HCT116 (cell line): Measurements from ENCODE around the gene RNF227. TPM values are rescaled to one million over a fixed set of nuclear protein-coding genes. Genes with fewer than 3 reads are reported as not detected.

Experiments used
- ATAC-seq: fragments of 200-7000 bp; cut with Tn5 transposase; 2 replicates; pipeline ENCODE4 v1.9.1; 2020; ENCODE audit warnings: mild to moderate bottlenecking, moderate library complexity
- Bru-seq: library from RNA; stranded (reverse); fragments of 400-500 nt; gene quantifications from one replicate; lab custom pipeline; 2021; lab: Mats Ljungman, UMichigan
- BruChase-seq, 2 experiments: library from RNA; stranded (reverse); fragments of 400-500 nt; gene quantifications; one replicate each; lab custom pipeline; 2021; lab: Mats Ljungman, UMichigan
- BruUV-seq: library from RNA; stranded (reverse); fragments of 400-500 nt; replicated peaks from 2 replicates; lab custom pipeline; 2021; lab: Mats Ljungman, UMichigan
- CTCF ChIA-PET: fragments of 300-600 bp; sonication (Branson Sonifier 250); formaldehyde crosslinking; loops from one replicate; lab custom pipeline; 2021; ENCODE audit warnings: antibody characterized with exemption; lab: Charles Lee
- POLR2A ChIA-PET: fragments of 300-600, 350-600 bp; sonication (Branson Sonifier 250); formaldehyde crosslinking; loops from one replicate; lab custom pipeline; 2021; ENCODE audit warnings: antibody characterized with exemption; lab: Charles Lee
- RAD21 ChIA-PET, 2 experiments: fragments of 300-600 bp; sonication (Branson Sonifier 250); formaldehyde crosslinking; loops; one replicate each; lab custom pipeline; 2023; ENCODE audit warnings: low total read pairs in 2 of 2; ENCODE audit not compliant: uncharacterized antibody in 2 of 2, unreplicated experiment in 2 of 2, low non-redundant PET in 1 of 2; lab: Charles Lee
- DNase-seq: peaks from one replicate; pipeline ENCODE4 v3.0.0-alpha.2; 2010; ENCODE audit warnings: low read depth, low spot score
- H2AFZ ChIP-seq: fragments of 200-600 bp; shearing (Covaris generic), sonication (generic); 2 replicates; pipeline ENCODE4 v1.6.1; 2017; ENCODE audit warnings: low read depth, mixed run types, mixed read lengths, antibody characterized with exemption, low read length; ENCODE audit not compliant: poor library complexity, severe bottlenecking
- H3K27ac ChIP-seq: 2 replicates; pipeline ENCODE4 v1.5.1; 2012; ENCODE audit warnings: low read depth, low read length
- H3K27me3 ChIP-seq: fragments of 200-600 bp; sonication (generic); 2 replicates; pipeline ENCODE4 v1.6.1; 2016; ENCODE audit warnings: mixed run types, low read length, mixed read lengths; ENCODE audit not compliant: insufficient read depth
- H3K36me3 ChIP-seq, 2 experiments: fragments of 200-500 bp in 1 of 2; fragments of 200-600 bp in 1 of 2; sonication (Bioruptor generic) in 1 of 2; sonication (generic) in 1 of 2; 2 replicates each; pipeline versions ENCODE4 v1.5.1 to v1.6.1; 2014 to 2016; ENCODE audit warnings: low read length in 2 of 2, inconsistent platforms in 1 of 2, mixed read lengths in 1 of 2, mixed run types in 1 of 2; ENCODE audit not compliant: insufficient read depth in 2 of 2, control insufficient read depth in 1 of 2
- H3K4me1 ChIP-seq, 2 experiments: fragments of 200-600 bp in 1 of 2; sonication (generic) in 1 of 2; 2 replicates each; pipeline versions ENCODE4 v1.5.1 to v1.6.1; 2012 to 2017; ENCODE audit warnings: low read length in 2 of 2, inconsistent platforms in 1 of 2, mild to moderate bottlenecking in 1 of 2, mixed read lengths in 1 of 2, mixed run types in 1 of 2, moderate library complexity in 1 of 2; ENCODE audit not compliant: insufficient read depth in 2 of 2, control insufficient read depth in 1 of 2
- H3K4me2 ChIP-seq: fragments of 200-600 bp; sonication (generic); 2 replicates; pipeline ENCODE4 v1.6.1; 2017; ENCODE audit warnings: mixed run types, low read length, mixed read lengths
- H3K4me3 ChIP-seq, 2 experiments: fragments of 200-600 bp in 1 of 2; sonication (generic) in 1 of 2; replicated peaks in 1 of 2; 2 replicates each; pipeline ENCODE4 v1.5.1; 2011 to 2016; ENCODE audit warnings: low read length in 2 of 2, control low read depth in 1 of 2, low read depth in 1 of 2, mild to moderate bottlenecking in 1 of 2, mixed read lengths in 1 of 2, mixed run types in 1 of 2
- H3K79me2 ChIP-seq: fragments of 200-600 bp; sonication (generic); 2 replicates; pipeline ENCODE4 v1.6.1; 2017; ENCODE audit warnings: mild to moderate bottlenecking, mixed run types, low read length, moderate library complexity, mixed read lengths; ENCODE audit not compliant: insufficient read depth
- H3K9ac ChIP-seq: fragments of 200-600 bp; sonication (generic); 2 replicates; pipeline ENCODE4 v1.6.1; 2016; ENCODE audit warnings: low read length, mixed read lengths
- H3K9me2 ChIP-seq: fragments of 200-600 bp; sonication (generic), shearing (Covaris generic); 2 replicates; pipeline ENCODE4 v1.6.1; 2017; ENCODE audit warnings: mixed run types, mild to moderate bottlenecking, moderate library complexity; ENCODE audit not compliant: insufficient read depth
- H3K9me3 ChIP-seq, 2 experiments: fragments of 200-500 bp in 1 of 2; fragments of 200-600 bp in 1 of 2; sonication (Bioruptor generic) in 1 of 2; sonication (generic) in 1 of 2; 2 replicates each; pipeline ENCODE4 v1.6.1; 2014 to 2017; ENCODE audit warnings: low read length in 2 of 2, mixed read lengths in 2 of 2, inconsistent platforms in 1 of 2, low read depth in 1 of 2, mild to moderate bottlenecking in 1 of 2, mixed run types in 1 of 2, moderate library complexity in 1 of 2; ENCODE audit not compliant: control insufficient read depth in 1 of 2, insufficient read depth in 1 of 2
- H4K20me1 ChIP-seq: fragments of 200-600 bp; sonication (generic), shearing (Covaris generic); 2 replicates; pipeline ENCODE4 v1.6.1; 2017; ENCODE audit warnings: mixed run types, mild to moderate bottlenecking, moderate library complexity; ENCODE audit not compliant: insufficient read depth
- ATF3 ChIP-seq: IDR thresholded peaks from 2 replicates; pipeline ENCODE4 v1.6.1; 2012
- CBX3 ChIP-seq: IDR thresholded peaks from 2 replicates; pipeline ENCODE4 v1.6.1; 2012; ENCODE audit warnings: low read depth
- CEBPB ChIP-seq: IDR thresholded peaks from 2 replicates; pipeline ENCODE4 v1.6.1; 2012; ENCODE audit warnings: low read depth
- CTCF ChIP-seq, 3 experiments: fragments of 200-600 bp in 1 of 3; sonication (generic) in 1 of 3; IDR thresholded peaks in 2 of 3; conservative IDR thresholded peaks in 1 of 3; 2 replicates each; pipeline ENCODE4 v1.5.1; 2012 to 2017; ENCODE audit warnings: low read depth in 2 of 3, low read length in 2 of 3, antibody characterized with exemption in 1 of 3, borderline replicate concordance in 1 of 3, control low read depth in 1 of 3, mild to moderate bottlenecking in 1 of 3, mixed read lengths in 1 of 3, mixed run types in 1 of 3, moderate library complexity in 1 of 3; ENCODE audit not compliant: insufficient read depth in 1 of 3
- EGR1 ChIP-seq: IDR thresholded peaks from 2 replicates; pipeline ENCODE4 v1.6.1; 2012; ENCODE audit warnings: low read depth
- ELF1 ChIP-seq: IDR thresholded peaks from 2 replicates; pipeline ENCODE4 v1.6.1; 2012; ENCODE audit warnings: low read depth, borderline replicate concordance
- EZH2 ChIP-seq: fragments of 200-600 bp; sonication (generic); IDR thresholded peaks from 2 replicates; pipeline ENCODE4 v1.6.1; 2017; ENCODE audit warnings: antibody characterized with exemption, mixed run types
- EZH2phosphoT487 ChIP-seq: fragments of 200-600 bp; IDR thresholded peaks from 2 replicates; pipeline ENCODE4 v1.6.1; 2018; ENCODE audit warnings: antibody characterized with exemption, borderline replicate concordance
- FOSL1 ChIP-seq: IDR thresholded peaks from 2 replicates; pipeline ENCODE4 v1.6.1; 2012; ENCODE audit warnings: low read depth
- JUND ChIP-seq: IDR thresholded peaks from 2 replicates; pipeline ENCODE4 v1.6.1; 2012
- MAX ChIP-seq: IDR thresholded peaks from 2 replicates; pipeline ENCODE4 v1.6.1; 2012
- POLR2A ChIP-seq: IDR thresholded peaks from 2 replicates; pipeline ENCODE4 v1.7.0; 2011; ENCODE audit warnings: borderline replicate concordance; ENCODE audit not compliant: insufficient read depth, insufficient read length; ENCODE audit errors: extremely low read depth
- POLR2AphosphoS5 ChIP-seq: IDR thresholded peaks from 2 replicates; pipeline ENCODE4 v1.6.1; 2011; ENCODE audit warnings: mild to moderate bottlenecking, low read depth, low read length, moderate library complexity
- REST ChIP-seq: IDR thresholded peaks from 2 replicates; pipeline ENCODE4 v1.6.1; 2012; ENCODE audit warnings: low read depth
- SIN3A ChIP-seq: IDR thresholded peaks from 2 replicates; pipeline ENCODE4 v1.6.1; 2012; ENCODE audit warnings: low read depth
- SP1 ChIP-seq: IDR thresholded peaks from 2 replicates; pipeline ENCODE4 v1.6.1; 2012; ENCODE audit warnings: low read depth
- SRF ChIP-seq: IDR thresholded peaks from 2 replicates; pipeline ENCODE4 v1.6.1; 2012; ENCODE audit warnings: low read depth
- TCF7L2 ChIP-seq: IDR thresholded peaks from 2 replicates; pipeline ENCODE4 v1.7.0; 2011; ENCODE audit warnings: borderline replicate concordance, inconsistent platforms; ENCODE audit not compliant: insufficient read depth, insufficient read length; ENCODE audit errors: extremely low read depth
- YY1 ChIP-seq: IDR thresholded peaks from 2 replicates; pipeline ENCODE4 v1.6.1; 2011; ENCODE audit warnings: low read length, low read depth, moderate library complexity, mild to moderate bottlenecking; ENCODE audit not compliant: insufficient replicate concordance; ENCODE audit errors: extremely low read depth
- ZFX ChIP-seq: fragments of 450-650 bp; IDR thresholded peaks from 2 replicates; pipeline ENCODE4 v1.6.1; 2017
- intact Hi-C: fragments of 100-400 bp; cut with micrococcal nuclease; formaldehyde crosslinking; loops from 2 replicates; pipeline ENCODE4 v1.10.0; 2022
- long read RNA-seq: library from polyadenylated mRNA; unstranded; transcript quantifications from one replicate; pipeline ENCODE4 v2.0.0, GENCODE V29; 2021; ENCODE audit not compliant: unreplicated experiment
- polyA plus RNA-seq: library from polyadenylated mRNA; unstranded; fragments of >200 nt; gene quantifications from 2 replicates; pipeline ENCODE4 v1.2.1, GENCODE V29; 2012; ENCODE audit warnings: missing spikeins
- total RNA-seq: library from RNA; stranded (reverse); gene quantifications from one replicate; pipeline ENCODE4 v1.2.1, GENCODE V29; 2021; ENCODE audit not compliant: unreplicated experiment

RNF227 gene
- total RNA-seq (0.74 TPM), Bru-seq, nascent RNA (percentile 42 among the genes with signal in this experiment), BruChase-seq, experiment 1, labeled RNA remaining after a 6-hour chase (percentile 66 among the genes with signal in this experiment), BruChase-seq, experiment 2, labeled RNA remaining after a 2-hour chase (percentile 49 among the genes with signal in this experiment)
- 0.29 and 1.2 TPM in 2 replicates for polyA plus RNA-seq
- long read RNA-seq, partial matches to known transcripts: 0 of 3 reads
- long read RNA-seq, other reads (novel, unspliced or antisense): 0 of 3 reads

GRCh38 chr17:7915611-7916384, at the start of gene RNF227:
TSS of gene RNF227 (minus strand) at chr17:7916289. CDS start at chr17:7916195, 94 bp downstream.
- DNase-seq (peak; percentile 63), ATAC-seq (peak; percentile 63)
- Histone ChIP-seq H3K27me3 (no peaks in the 10 kb centered on the region), H3K4me3 (peak within 1 kb of the TSS; percentile 19 to 28), H3K27ac (peak within 1 kb of the TSS; percentile 38; the same call in 1 of the 2 replicates), H3K9me3 (no peaks in the 10 kb centered on the region), H3K36me3 (peaks cover 2 to 3% of the 10 kb centered on the region in 2 experiments; a peak in 1 of 4 replicates), H4K20me1 (no peaks in the 10 kb centered on the region), H3K4me2 (peak within 1 kb of the TSS; percentile 62), H3K4me1 (peaks cover 10 to 28% of the 10 kb centered on the region in 2 experiments; a peak in 3 of 4 replicates), H2AFZ (no peak within 1 kb of the TSS), H3K79me2 (no peaks in the 10 kb centered on the region), H3K9me2 (no peaks in the 10 kb centered on the region), H3K9ac (0 out of 2 replicates have a peak within 1 kb of the TSS, but pooled peaks have one; percentile 13)
- RAD21 ChIA-PET: no interaction called here
- POLR2A ChIA-PET: interaction anchor here (1.0 kb wide), 1 partner anchor 77 kb away, joined by 3 read pairs; no protein-coding TSS in a partner anchor
- BruUV-seq: no TSS peak
- TF ChIP-seq SRF (no peak), SP1 (no peak), EZH2phosphoT487 (no peak), ELF1 (no peak), REST (no peak), ZFX (no peak), MAX (peak; percentile 93), EGR1 (0 out of 2 replicates have a peak, but pooled peaks have one; percentile 34), CBX3 (0 out of 2 replicates have a peak, but pooled peaks have one; percentile 35), TCF7L2 (no peak), CTCF (IDR thresholded peaks at IDR 0.05 in 2 of 3, conservative IDR thresholded peaks at IDR 0.05 in 1 of 3; ENCODE audit: borderline replicate concordance in 1 of 3, insufficient read depth in 1 of 3, low read depth in 2 of 3, low read length in 2 of 3) (no peak), CEBPB (no peak), POLR2AphosphoS5 (no peak), EZH2 (no peak), POLR2A (no peak), SIN3A (no peak), JUND (no peak), FOSL1 (no peak), ATF3 (no peak), YY1 (no peak)
- intact Hi-C loops: no loop called here
- CTCF ChIA-PET: interaction anchor here (1.7 kb wide), 1 partner anchor 126 kb away, joined by 5 read pairs; no protein-coding TSS in a partner anchor
